Osteoblast (primary cell): ENCODE data around the gene CTXN2. TPM values are rescaled to one million over a fixed set of nuclear protein-coding genes. Genes with fewer than 3 reads are reported as not detected.
A peak's percentile ranks its signal among the peaks of the same experiment; 100 is the strongest.

Source experiments
- DNase-seq: peaks from one replicate; pipeline ENCODE4 v3.0.0; 2011; ENCODE audit warnings: low spot score, mixed read lengths; ENCODE audit not compliant: insufficient read length; ENCODE audit errors: missing footprints
- H2AFZ ChIP-seq: 2 replicates; pipeline ENCODE4 v1.6.0; 2011; ENCODE audit warnings: mild to moderate bottlenecking, low read length
- H3K27ac ChIP-seq: 2 replicates; pipeline ENCODE4 v1.5.1; 2011; ENCODE audit warnings: mild to moderate bottlenecking, low read depth, low read length, moderate library complexity
- H3K27me3 ChIP-seq: 2 replicates; pipeline ENCODE4 v1.6.0; 2012; ENCODE audit warnings: mild to moderate bottlenecking, control low read depth, inconsistent platforms, low read length, moderate library complexity; ENCODE audit not compliant: insufficient read depth
- H3K36me3 ChIP-seq: 2 replicates; pipeline ENCODE4 v1.5.1; 2011; ENCODE audit warnings: mild to moderate bottlenecking, low read length, control low read depth, moderate library complexity; ENCODE audit not compliant: insufficient read depth
- H3K4me1 ChIP-seq: 2 replicates; pipeline ENCODE4 v1.5.1; 2011; ENCODE audit warnings: mild to moderate bottlenecking, low read length, control low read depth, moderate library complexity; ENCODE audit not compliant: insufficient read depth
- H3K4me2 ChIP-seq: 2 replicates; pipeline ENCODE4 v1.6.0; 2011; ENCODE audit warnings: mild to moderate bottlenecking, low read length; ENCODE audit not compliant: insufficient read depth
- H3K4me3 ChIP-seq: fragments of 200-600 bp; sonication (generic); 3 replicates; pipeline ENCODE4 v1.5.1; 2012; ENCODE audit warnings: mild to moderate bottlenecking, low read length, inconsistent platforms; ENCODE audit not compliant: insufficient read depth
- H3K79me2 ChIP-seq: 2 replicates; pipeline ENCODE4 v1.6.0; 2012; ENCODE audit warnings: mild to moderate bottlenecking, low read length, control low read depth, inconsistent platforms; ENCODE audit not compliant: insufficient read depth
- H3K9me3 ChIP-seq: 2 replicates; pipeline ENCODE4 v1.5.1; 2011; ENCODE audit warnings: low read depth, low read length, control low read depth
- H4K20me1 ChIP-seq: 2 replicates; pipeline ENCODE4 v1.6.0; 2012; ENCODE audit warnings: mild to moderate bottlenecking, low read length, control low read depth; ENCODE audit not compliant: insufficient read depth
- CTCF ChIP-seq: IDR thresholded peaks from 2 replicates; pipeline ENCODE4 v1.5.1; 2011; ENCODE audit warnings: mild to moderate bottlenecking, low read depth, low read length, moderate library complexity; ENCODE audit errors: extremely low read depth
- total RNA-seq: library from RNA; depleted of rRNA; stranded (reverse); fragments of >200 nt; gene quantifications from 2 replicates; pipeline ENCODE4 v1.2.3, GENCODE V29; 2012

Gene CTXN2
- not detected in 2 replicates for total RNA-seq

- no peak within 1 kb of the TSS for H3K4me3 ChIP-seq
- H2AFZ ChIP-seq, result no peak within 1 kb of the TSS
Observed at GRCh38 chr15:48191574-48192225, at the start of gene CTXN2. Gene CTXN2 (plus strand): TSS chr15:48191665. CDS start chr15:48201301, 9,636 bp downstream.

GRCh38 chr15:48143856-48144255 is 47.6 kb upstream of the CTXN2 start:
- DNase-seq, result peak; percentile 13
- H3K27ac ChIP-seq, result no peak overlapping the region
- peak overlapping the region; percentile 60 for H3K4me2 ChIP-seq

More at GRCh38 chr15:48191574-48192225, at the start of gene CTXN2:
- no peak within 1 kb of the TSS for H3K27ac ChIP-seq
- no peaks in the 10 kb centered on the region for H3K4me1 ChIP-seq
- no peak for DNase-seq
- no peaks in the 10 kb centered on the region for H3K79me2 ChIP-seq
- H3K9me3 ChIP-seq, result no peaks in the 10 kb centered on the region
- H3K27me3 ChIP-seq, result no peaks in the 10 kb centered on the region
- H3K4me2 ChIP-seq, result peak within 1 kb of the TSS; percentile 23
- no peaks in the 10 kb centered on the region for H4K20me1 ChIP-seq
- H3K36me3 ChIP-seq, result no peaks in the 10 kb centered on the region
- TF ChIP-seq CTCF, result no peak

GRCh38 chr15:48144889-48145288 is 46.6 kb upstream of the CTXN2 start:
- no peak for TF ChIP-seq CTCF
- Histone ChIP-seq H3K4me3 (peak overlapping the region; percentile 9), H3K4me2 (peak overlapping the region; percentile 60), H2AFZ (peak overlapping the region; percentile 5), H3K4me1 (peaks cover 7% of the 10 kb centered on the region), H3K27ac (no peak overlapping the region), H3K36me3 (no peaks in the 10 kb centered on the region), H3K9me3 (no peaks in the 10 kb centered on the region), H3K79me2 (no peaks in the 10 kb centered on the region), H4K20me1 (no peaks in the 10 kb centered on the region), H3K27me3 (no peaks in the 10 kb centered on the region)
- no peak for DNase-seq

More at GRCh38 chr15:48143856-48144255, 47.6 kb upstream of the CTXN2 start:
- Histone ChIP-seq H4K20me1 (no peaks in the 10 kb centered on the region), H2AFZ (no peak overlapping the region), H3K4me3 (peak overlapping the region; percentile 14), H3K27me3 (no peaks in the 10 kb centered on the region), H3K9me3 (no peaks in the 10 kb centered on the region), H3K4me1 (peaks cover 7% of the 10 kb centered on the region), H3K79me2 (no peaks in the 10 kb centered on the region), H3K36me3 (no peaks in the 10 kb centered on the region)
- no peak for TF ChIP-seq CTCF

- Histone ChIP-seq H3K4me3 (no peak overlapping the region), H3K4me2 (no peak overlapping the region), H3K27ac (no peak overlapping the region), H3K27me3 (no peaks in the 10 kb centered on the region), H2AFZ (peak overlapping the region; percentile 9), H3K36me3 (no peaks in the 10 kb centered on the region), H3K9me3 (no peaks in the 10 kb centered on the region), H3K4me1 (peaks cover 13% of the 10 kb centered on the region), H3K79me2 (no peaks in the 10 kb centered on the region), H4K20me1 (no peaks in the 10 kb centered on the region)
- no peak for DNase-seq
- TF ChIP-seq CTCF, result no peak
Observed at GRCh38 chr15:48145923-48146322, 45.5 kb upstream of the CTXN2 start.
